Parietal lobe (tissue), 1 donor: ENCODE results near the gene PDZD4. TPM values are rescaled to one million over a fixed set of nuclear protein-coding genes. Genes with fewer than 3 reads are reported as not detected.

Experiments used
- total RNA-seq: library from RNA; depleted of rRNA; stranded (reverse); fragments of >200 nt; gene quantifications from one replicate; pipeline ENCODE4 v1.2.3, GENCODE V29; 2014

Gene PDZD4
- total RNA-seq, result 151 TPM

DNA sequence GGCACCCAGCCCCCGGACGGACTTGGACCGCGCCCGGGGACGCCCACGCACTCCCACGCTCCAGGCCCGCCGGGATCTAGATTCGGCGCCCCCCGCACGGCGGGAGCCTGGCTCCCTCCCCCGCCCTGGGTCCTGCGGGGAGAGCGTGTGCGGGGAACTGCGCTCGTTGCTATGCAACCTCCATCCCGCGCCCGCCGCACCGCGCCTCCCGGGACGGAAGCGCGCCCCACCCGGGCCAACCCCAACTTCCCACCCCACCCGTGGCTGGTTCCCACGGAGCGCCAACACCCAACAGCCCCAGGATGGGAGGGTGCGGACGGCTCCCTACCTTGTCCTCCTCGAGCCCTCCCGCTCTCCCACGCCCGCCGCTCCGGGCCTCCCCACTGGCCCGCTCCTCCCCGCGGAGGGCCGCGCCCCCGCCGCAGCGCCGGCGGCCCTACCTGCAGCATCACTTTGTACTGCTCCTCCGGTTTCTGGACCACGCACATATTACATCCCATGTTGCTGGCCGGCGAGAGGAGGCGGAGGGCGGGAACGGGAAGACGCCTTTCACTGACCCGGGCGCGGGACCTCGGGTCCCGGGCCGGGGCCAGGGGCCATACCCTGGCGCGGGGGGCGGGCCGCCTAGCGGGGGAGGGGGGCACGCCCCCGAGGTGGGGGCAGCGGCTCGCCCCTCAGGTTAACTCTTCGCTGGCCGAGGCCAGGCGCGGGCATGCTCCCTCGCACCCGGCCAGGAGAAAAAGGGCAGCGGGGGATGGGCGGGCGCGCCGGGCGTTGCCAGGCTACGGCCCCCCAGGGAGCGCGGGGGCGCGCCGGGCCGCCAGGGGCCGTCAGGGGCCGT is at the start of gene PDZD4:
Gene PDZD4, minus strand, starts transcription at position 746 of the 841 bp plus-strand sequence. Its CDS starts 246 bp downstream, at position 500.

DNA sequence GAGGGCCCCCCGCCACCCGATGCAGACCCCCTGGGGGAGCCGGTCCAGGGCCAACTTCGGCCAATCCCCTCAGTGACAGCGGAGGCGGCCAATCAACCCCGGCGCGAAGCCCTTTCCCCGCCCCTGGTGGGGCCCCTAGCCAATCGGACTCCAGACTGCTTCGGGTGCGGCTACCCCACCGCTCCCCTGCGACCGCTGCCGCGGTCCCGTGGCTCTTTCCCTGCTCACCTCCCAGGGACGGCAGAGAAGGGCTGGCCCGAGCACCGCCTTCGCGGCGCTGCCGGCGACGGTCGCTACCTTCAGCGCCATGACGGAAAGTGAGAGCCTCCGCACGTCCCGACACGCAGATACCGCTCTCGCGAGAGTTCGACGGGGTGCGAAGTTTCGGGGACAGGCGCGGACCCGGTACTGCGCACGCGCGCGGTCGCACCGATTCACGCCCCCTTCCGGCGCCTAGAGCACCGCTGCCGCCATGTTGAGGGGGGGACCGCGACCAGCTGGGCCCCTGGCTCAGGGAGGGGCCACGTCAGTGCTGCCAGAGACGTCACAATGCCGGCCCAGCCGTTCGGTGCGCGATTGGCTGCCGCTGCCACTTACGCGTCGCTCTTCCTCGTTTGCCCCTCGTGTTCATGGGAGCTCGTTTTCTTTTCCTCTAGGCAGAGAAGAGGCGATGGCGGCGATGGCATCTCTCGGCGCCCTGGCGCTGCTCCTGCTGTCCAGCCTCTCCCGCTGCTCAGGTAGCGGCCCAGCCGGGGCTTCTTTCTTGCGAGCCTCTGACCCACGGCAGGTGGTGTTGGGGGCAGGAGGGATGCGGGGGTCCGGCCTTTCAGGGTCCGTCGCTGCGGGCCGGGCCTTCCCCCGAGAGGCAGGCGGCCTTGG is 36.1 kb downstream of the PDZD4 start, which contains the start of the genes IDH3G and SSR4:
Gene IDH3G, minus strand, starts transcription at position 358 of the 879 bp plus-strand sequence. Its CDS starts 49 bp downstream, at position 309.
Gene SSR4, plus strand, starts transcription at position 651 of the 879 bp plus-strand sequence. Its CDS starts 20 bp downstream, at position 671.

DNA sequence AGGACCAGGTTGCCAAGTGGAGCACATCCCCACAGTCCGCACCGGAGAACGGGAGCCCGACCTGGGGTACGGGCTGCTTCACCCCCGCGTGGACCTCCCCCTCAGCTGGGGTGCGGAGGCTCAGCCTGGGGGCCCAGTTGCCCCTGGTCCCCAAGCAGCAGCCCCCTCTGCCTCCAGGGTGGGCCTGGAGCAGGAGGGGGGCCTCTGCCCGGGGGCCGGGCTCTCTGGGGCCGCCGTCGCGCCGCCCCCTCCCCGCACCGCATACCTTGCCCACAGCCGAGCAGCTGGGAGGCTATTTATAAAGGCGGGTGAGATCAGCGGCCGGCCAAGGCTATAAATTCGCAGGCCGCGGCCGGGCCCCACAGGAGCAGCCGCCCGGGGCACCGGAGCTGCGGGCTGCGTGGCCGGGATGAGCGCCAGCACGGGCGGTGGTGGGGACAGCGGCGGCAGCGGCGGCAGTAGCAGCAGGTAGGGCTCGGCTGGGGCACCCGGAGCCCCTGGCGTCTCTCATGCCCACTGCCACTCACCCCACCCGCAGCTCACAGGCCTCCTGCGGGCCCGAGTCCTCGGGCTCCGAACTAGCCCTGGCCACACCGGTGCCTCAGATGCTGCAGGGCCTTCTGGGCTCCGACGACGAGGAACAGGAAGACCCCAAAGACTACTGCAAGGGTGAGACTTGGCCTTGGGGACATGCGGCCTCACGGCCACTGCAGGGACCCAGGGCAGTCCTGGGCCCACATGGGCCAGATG is 49.5 kb downstream of the PDZD4 start, which contains the start of gene SRPK3:
Gene SRPK3, plus strand, starts transcription at position 364 of the 750 bp plus-strand sequence. Its CDS starts 46 bp downstream, at position 410.

DNA sequence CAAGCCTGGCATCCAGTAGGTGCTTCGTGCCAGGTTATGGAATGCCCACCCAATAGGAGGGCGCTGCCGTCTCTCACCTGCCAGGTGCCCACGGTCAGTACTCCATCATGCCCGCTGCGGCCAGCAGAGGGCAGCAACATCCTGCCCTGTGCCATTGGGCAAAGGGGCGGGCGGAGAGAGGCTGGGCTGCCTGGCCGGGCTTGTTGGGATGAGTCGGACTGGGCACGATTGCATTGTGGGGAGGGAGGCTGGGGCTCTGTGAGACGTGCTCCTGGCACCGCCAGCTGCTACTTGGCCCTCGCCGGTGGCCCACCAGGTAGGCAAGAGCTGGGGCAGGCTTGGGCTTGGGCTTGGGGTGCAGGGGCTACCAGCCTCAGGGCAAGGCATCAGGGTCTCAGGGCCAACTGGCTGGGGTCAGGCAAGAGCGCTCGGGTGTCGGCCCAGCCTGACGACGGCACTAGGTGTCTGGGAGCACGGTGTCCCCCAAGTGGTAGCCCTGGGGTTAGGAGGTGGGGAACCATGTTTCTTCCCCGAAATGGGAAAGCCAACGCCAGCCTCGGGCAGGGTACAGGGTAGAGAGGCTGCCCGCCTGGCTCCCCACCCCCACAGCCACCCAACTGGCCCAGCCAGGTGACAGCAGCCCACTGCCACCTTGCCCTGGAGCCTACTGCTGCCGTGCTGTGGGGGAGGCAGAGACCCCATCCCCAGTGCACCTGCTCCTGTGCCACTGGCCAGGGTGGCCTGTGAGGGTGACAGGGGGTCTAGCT is 66.2 kb downstream of the PDZD4 start, which contains the start of gene PLXNB3:
Gene PLXNB3, plus strand, starts transcription at position 261 of the 767 bp plus-strand sequence. CDS start 1,287 bp downstream, outside the sequence.

Other genes with a start within 250 kb of the PDZD4 start
- 15.7 TPM for gene CCNQ, start 231.4 kb downstream of the PDZD4 start, total RNA-seq
- 1.6 TPM for gene DUSP9, start 183.3 kb downstream of the PDZD4 start, total RNA-seq
- 33.8 TPM for gene PNCK, start 156.7 kb downstream of the PDZD4 start, total RNA-seq
- 19.4 TPM for gene SLC6A8, start 142.6 kb downstream of the PDZD4 start, total RNA-seq
- 43.8 TPM for gene BCAP31, start 106.2 kb downstream of the PDZD4 start, total RNA-seq
- 8.8 TPM for gene ABCD1, start 105.7 kb downstream of the PDZD4 start, total RNA-seq
- gene PLXNB3, start 66.3 kb downstream of the PDZD4 start, total RNA-seq, result 2.8 TPM
- not detected for gene SRPK3, start 49.5 kb downstream of the PDZD4 start, total RNA-seq
- 58.5 TPM for gene IDH3G, start 36.2 kb downstream of the PDZD4 start, total RNA-seq
- 71.7 TPM for gene SSR4, start 35.9 kb downstream of the PDZD4 start, total RNA-seq
- gene L1CAM, start 55.6 kb upstream of the PDZD4 start, total RNA-seq, result 195 TPM
- not detected for gene AVPR2, start 74.1 kb upstream of the PDZD4 start, total RNA-seq
- 6.9 TPM for gene ARHGAP4, start 95.7 kb upstream of the PDZD4 start, total RNA-seq
- gene NAA10, start 104.5 kb upstream of the PDZD4 start, total RNA-seq, result 37.2 TPM
- gene RENBP, start 114.1 kb upstream of the PDZD4 start, total RNA-seq, result 4.1 TPM
- gene HCFC1, start 141.3 kb upstream of the PDZD4 start, total RNA-seq, result 26.0 TPM
- gene TMEM187, start 142.2 kb upstream of the PDZD4 start, total RNA-seq, result 1.9 TPM
- gene IRAK1, start 189.4 kb upstream of the PDZD4 start, total RNA-seq, result 12.2 TPM